Left ventricle myocardium inferior (tissue), 1 donor: ENCODE results near the gene PARPBP. TPM values are rescaled to one million over a fixed set of nuclear protein-coding genes. Genes with fewer than 3 reads are reported as not detected.

Experiments used
- DNase-seq: peaks from one replicate; pipeline ENCODE4 v3.0.0-alpha.2; 2020
- H3K27ac ChIP-seq: fragments of 200-600 bp; replicated peaks from 2 replicates; pipeline ENCODE4 v1.8.0; 2021
- H3K27me3 ChIP-seq: fragments of 200-600 bp; 2 replicates; pipeline ENCODE4 v1.8.0; 2021; ENCODE audit warnings: low read depth
- H3K36me3 ChIP-seq: fragments of 200-600 bp; 2 replicates; pipeline ENCODE4 v1.8.0; 2021
- H3K4me1 ChIP-seq: fragments of 200-600 bp; 2 replicates; pipeline ENCODE4 v1.8.0; 2021
- H3K4me3 ChIP-seq: fragments of 200-600 bp; 2 replicates; pipeline ENCODE4 v1.8.0; 2021; ENCODE audit warnings: mild to moderate bottlenecking, moderate library complexity
- H3K9me3 ChIP-seq: fragments of 200-600 bp; replicated peaks from 2 replicates; pipeline ENCODE4 v1.8.0; 2021
- CTCF ChIP-seq: fragments of 200-600 bp; IDR thresholded peaks from 2 replicates; pipeline ENCODE4 v1.8.0; 2021; ENCODE audit warnings: antibody characterized with exemption, mild to moderate bottlenecking, borderline replicate concordance
- intact Hi-C: fragments of 100-400 bp; cut with micrococcal nuclease; formaldehyde crosslinking; loops from one replicate; pipeline ENCODE4 v1.11.0; 2022
- total RNA-seq: library from RNA; stranded (reverse); fragmentation: NEBNext Ultra II Directional; extraction: Animal tissue kit (Norgen Biotek cat#: 25700); gene quantifications from one replicate; pipeline ENCODE4 v1.2.1, GENCODE V29; 2021
- donor health status: DM: no; HTN: yes; CAD: no; lungs with severe emphysema.

The PARPBP gene
- total RNA-seq, 1 donor from 2014 or later = 0.33 TPM

- Histone ChIP-seq H3K27me3 (no peaks in the 10 kb centered on the region), H3K4me3 (no peak overlapping the region), H3K4me1 (no peaks in the 10 kb centered on the region), H3K36me3 (no peaks in the 10 kb centered on the region), H3K27ac (no peak overlapping the region), H3K9me3 (no peaks in the 10 kb centered on the region)
- no peak for TF ChIP-seq CTCF
- DNase-seq = no peak
- intact Hi-C loops = no loop called here
Observed at GRCh38 chr12:102215992-102216691, 96.2 kb downstream of the PARPBP start.

- intact Hi-C loops = no loop called here
- H3K9me3 ChIP-seq = no peaks in the 10 kb centered on the region
- H3K36me3 ChIP-seq = no peaks in the 10 kb centered on the region
- H3K27ac ChIP-seq = no peak overlapping the region
- H3K4me1 ChIP-seq = peaks cover 4% of the 10 kb centered on the region
- no peaks in the 10 kb centered on the region for H3K27me3 ChIP-seq
- DNase-seq = no peak
- TF ChIP-seq CTCF = no peak
- H3K4me3 ChIP-seq = no peak overlapping the region
Observed at GRCh38 chr12:102220736-102221135, 100.8 kb downstream of the PARPBP start.

GRCh38 chr12:102227954-102228353, 108.0 kb downstream of the PARPBP start:
- Histone ChIP-seq H3K27me3 (no peaks in the 10 kb centered on the region), H3K36me3 (no peaks in the 10 kb centered on the region), H3K27ac (no peak overlapping the region), H3K4me3 (no peak overlapping the region), H3K4me1 (peaks cover 14% of the 10 kb centered on the region), H3K9me3 (no peaks in the 10 kb centered on the region)
- intact Hi-C loops = no loop called here
- TF ChIP-seq CTCF = no peak
- no peak for DNase-seq

GRCh38 chr12:102232036-102232435, 112.1 kb downstream of the PARPBP start:
- H3K4me3 ChIP-seq = no peak overlapping the region
- no peak overlapping the region for H3K27ac ChIP-seq

GRCh38 chr12:102232446-102232845, 112.5 kb downstream of the PARPBP start:
- intact Hi-C loops = no loop called here
- Histone ChIP-seq H3K4me3 (no peak overlapping the region), H3K9me3 (no peaks in the 10 kb centered on the region), H3K27me3 (no peaks in the 10 kb centered on the region), H3K27ac (no peak overlapping the region), H3K4me1 (peaks cover 10% of the 10 kb centered on the region), H3K36me3 (no peaks in the 10 kb centered on the region)
- DNase-seq = no peak
- TF ChIP-seq CTCF = no peak

More at GRCh38 chr12:102232036-102232435, 112.1 kb downstream of the PARPBP start:
- DNase-seq = no peak
- TF ChIP-seq CTCF = no peak
- Histone ChIP-seq H3K27me3 (no peaks in the 10 kb centered on the region), H3K36me3 (no peaks in the 10 kb centered on the region), H3K4me1 (peaks cover 10% of the 10 kb centered on the region), H3K9me3 (no peaks in the 10 kb centered on the region)
- intact Hi-C loops = no loop called here
